CD8-positive, alpha-beta memory T cell (primary cell): ENCODE data around the gene BBIP1. TPM values are rescaled to one million over a fixed set of nuclear protein-coding genes. Genes with fewer than 3 reads are reported as not detected.

ENCODE experiments used
- CTCF ChIA-PET: fragments of 350-600 bp; sonication (Branson Sonifier 250); formaldehyde crosslinking; loops from one replicate; lab custom pipeline; 2021; ENCODE audit warnings: antibody characterized with exemption; lab: Charles Lee
- POLR2A ChIA-PET: fragments of 350-600 bp; sonication (Branson Sonifier 250); formaldehyde crosslinking; loops from one replicate; lab custom pipeline; 2021; ENCODE audit warnings: antibody characterized with exemption; lab: Charles Lee
- DNase-seq, 5 donors: peaks; one replicate each; pipeline versions ENCODE4 v3.0.0 to v3.0.0-alpha.2; 2020 to 2022; ENCODE audit warnings: mixed read lengths in 1 of 5
- H3K27ac ChIP-seq: one replicate; pipeline ENCODE4 v1.7.0; 2013; ENCODE audit warnings: low read depth, mild to moderate bottlenecking, low read length, moderate library complexity
- H3K27me3 ChIP-seq: 2 replicates; pipeline ENCODE4 v1.7.0; 2013; ENCODE audit warnings: low read length, mild to moderate bottlenecking; ENCODE audit not compliant: insufficient read depth, poor library complexity, severe bottlenecking
- H3K36me3 ChIP-seq: 2 replicates; pipeline ENCODE4 v1.7.0; 2013; ENCODE audit warnings: mild to moderate bottlenecking, low read length, moderate library complexity; ENCODE audit not compliant: insufficient read depth
- H3K4me1 ChIP-seq: 2 replicates; pipeline ENCODE4 v1.7.0; 2013; ENCODE audit warnings: mild to moderate bottlenecking, low read length, moderate library complexity; ENCODE audit not compliant: insufficient read depth
- H3K4me3 ChIP-seq: 2 replicates; pipeline ENCODE4 v1.7.0; 2013; ENCODE audit warnings: mild to moderate bottlenecking, low read length
- H3K9me3 ChIP-seq: 2 replicates; pipeline ENCODE4 v1.7.0; 2013; ENCODE audit warnings: mild to moderate bottlenecking, low read length
- H3K27ac Mint-ChIP-seq, 8 donors: one replicate each; pipeline ENCODE4 v1.8.0; 2020 to 2021; ENCODE audit warnings: mixed read lengths in 8 of 8, mild to moderate bottlenecking in 6 of 8, inconsistent platforms in 3 of 8, moderate library complexity in 3 of 8
- H3K27me3 Mint-ChIP-seq, 2 donors: one replicate each; pipeline ENCODE4 v1.8.0; 2020 to 2021; ENCODE audit warnings: mixed read lengths in 2 of 2, mild to moderate bottlenecking in 1 of 2, moderate library complexity in 1 of 2
- H3K36me3 Mint-ChIP-seq, 3 donors: one replicate each; pipeline ENCODE4 v1.8.0; 2020 to 2021; ENCODE audit warnings: mixed read lengths in 3 of 3, inconsistent platforms in 1 of 3, mild to moderate bottlenecking in 1 of 3
- H3K4me1 Mint-ChIP-seq, 3 donors: one replicate each; pipeline ENCODE4 v1.8.0; 2020 to 2021; ENCODE audit warnings: mixed read lengths in 3 of 3, inconsistent platforms in 1 of 3, mild to moderate bottlenecking in 1 of 3
- H3K4me3 Mint-ChIP-seq, 7 donors: one replicate each; pipeline ENCODE4 v1.8.0; 2020 to 2021; ENCODE audit warnings: mixed read lengths in 7 of 7, mild to moderate bottlenecking in 6 of 7, moderate library complexity in 4 of 7, inconsistent platforms in 2 of 7
- H3K9me3 Mint-ChIP-seq, 5 donors: one replicate each; pipeline ENCODE4 v1.8.0; 2020 to 2022; ENCODE audit warnings: mixed read lengths in 5 of 5, mild to moderate bottlenecking in 3 of 5, moderate library complexity in 2 of 5, inconsistent platforms in 1 of 5
- polyA plus RNA-seq: library from polyadenylated mRNA; unstranded; fragments of 300-500 nt; fragmentation: Illumina TruSeq; gene quantifications from one replicate; pipeline ENCODE4 v1.2.3, GENCODE V29; 2021
- total RNA-seq, 2 experiments: library from RNA; stranded (reverse); gene quantifications; one replicate each; pipeline ENCODE4 v1.2.3, GENCODE V29; 2021

BBIP1 gene
- total and polyA plus RNA-seq, 3 experiments from 2014 or later = 34.9 to 41.1 (median 36.4) TPM

GRCh38 chr10:110939419-110939818 lies 20.4 kb upstream of the BBIP1 start:
- Histone ChIP-seq H3K4me3 (no peak overlapping the region), H3K36me3 (no peaks in the 10 kb centered on the region)

GRCh38 chr10:110936757-110937156 lies 17.8 kb upstream of the BBIP1 start:
- H3K27ac ChIP-seq = no peak overlapping the region
- Mint-ChIP-seq H3K36me3 (peaks cover 7 to 27% (median 11%) of the 10 kb centered on the region in 3 donors), H3K27me3 (no peaks in the 10 kb centered on the region), H3K4me3 (peak overlapping the region in 1 of 7 donors; percentile 8), H3K27ac (no peak overlapping the region), H3K9me3 (no peaks in the 10 kb centered on the region), H3K4me1 (peaks cover 42 to 62% (median 42%) of the 10 kb centered on the region in 3 donors)
- ChIA-PET POLR2A (no interaction called here), CTCF (interaction anchor here (1.6 kb wide), 1 partner anchor 25 kb away, joined by 3 read pairs; no protein-coding TSS in a partner anchor)
- no peak overlapping the region for H3K4me3 ChIP-seq
- H3K27me3 ChIP-seq = no peaks in the 10 kb centered on the region
- H3K36me3 ChIP-seq = no peaks in the 10 kb centered on the region
- H3K4me1 ChIP-seq = peaks cover 4% of the 10 kb centered on the region
- no peaks in the 10 kb centered on the region for H3K9me3 ChIP-seq
- no peak for DNase-seq

More at GRCh38 chr10:110939419-110939818, 20.4 kb upstream of the BBIP1 start:
- Histone ChIP-seq H3K4me1 (no peaks in the 10 kb centered on the region), H3K9me3 (no peaks in the 10 kb centered on the region), H3K27ac (no peak overlapping the region), H3K27me3 (no peaks in the 10 kb centered on the region)
- peaks cover 47 to 74% (median 67%) of the 10 kb centered on the region in 3 donors for H3K4me1 Mint-ChIP-seq
- H3K27ac Mint-ChIP-seq = peak overlapping the region in 1 of 8 donors; percentile 10
- ChIA-PET POLR2A (no interaction called here), CTCF (no interaction called here)
- H3K4me3 Mint-ChIP-seq = no peak overlapping the region
- DNase-seq = no peak
- H3K9me3 Mint-ChIP-seq = peaks cover 0 to 11% (median 5%) of the 10 kb centered on the region in 5 donors
- peaks cover 21 to 51% (median 30%) of the 10 kb centered on the region in 3 donors for H3K36me3 Mint-ChIP-seq
- no peaks in the 10 kb centered on the region for H3K27me3 Mint-ChIP-seq

GRCh38 chr10:110932505-110933180 lies 13.7 kb upstream of the BBIP1 start:
- peaks cover 13% of the 10 kb centered on the region for H3K4me1 ChIP-seq
- Mint-ChIP-seq H3K36me3 (peaks cover 2 to 9% (median 3%) of the 10 kb centered on the region in 3 donors), H3K9me3 (no peaks in the 10 kb centered on the region), H3K4me3 (no peak overlapping the region), H3K27ac (peak overlapping the region in 1 of 8 donors; percentile 50), H3K27me3 (no peaks in the 10 kb centered on the region), H3K4me1 (peaks cover 27 to 36% (median 35%) of the 10 kb centered on the region in 3 donors)
- H3K27me3 ChIP-seq = no peaks in the 10 kb centered on the region
- no peak overlapping the region for H3K27ac ChIP-seq
- POLR2A ChIA-PET = no interaction called here
- no peak overlapping the region for H3K4me3 ChIP-seq
- CTCF ChIA-PET = no interaction called here
- no peaks in the 10 kb centered on the region for H3K9me3 ChIP-seq
- H3K36me3 ChIP-seq = no peaks in the 10 kb centered on the region
- no peak for DNase-seq

GRCh38 chr10:110931769-110932381 lies 12.9 kb upstream of the BBIP1 start:
- H3K9me3 ChIP-seq = no peaks in the 10 kb centered on the region
- no peak overlapping the region for H3K27ac ChIP-seq
- H3K36me3 Mint-ChIP-seq = peaks cover 2 to 5% (median 3%) of the 10 kb centered on the region in 3 donors
- no peaks in the 10 kb centered on the region for H3K36me3 ChIP-seq
- POLR2A ChIA-PET = no interaction called here
- H3K4me1 ChIP-seq = peaks cover 13% of the 10 kb centered on the region
- H3K27me3 Mint-ChIP-seq = no peaks in the 10 kb centered on the region
- H3K4me3 ChIP-seq = no peak overlapping the region
- CTCF ChIA-PET = no interaction called here
- peaks cover 27 to 36% (median 36%) of the 10 kb centered on the region in 3 donors for H3K4me1 Mint-ChIP-seq
- no peaks in the 10 kb centered on the region for H3K9me3 Mint-ChIP-seq
- no peaks in the 10 kb centered on the region for H3K27me3 ChIP-seq
- DNase-seq = no peak
- no peak overlapping the region for H3K27ac Mint-ChIP-seq
- H3K4me3 Mint-ChIP-seq = no peak overlapping the region

DNA sequence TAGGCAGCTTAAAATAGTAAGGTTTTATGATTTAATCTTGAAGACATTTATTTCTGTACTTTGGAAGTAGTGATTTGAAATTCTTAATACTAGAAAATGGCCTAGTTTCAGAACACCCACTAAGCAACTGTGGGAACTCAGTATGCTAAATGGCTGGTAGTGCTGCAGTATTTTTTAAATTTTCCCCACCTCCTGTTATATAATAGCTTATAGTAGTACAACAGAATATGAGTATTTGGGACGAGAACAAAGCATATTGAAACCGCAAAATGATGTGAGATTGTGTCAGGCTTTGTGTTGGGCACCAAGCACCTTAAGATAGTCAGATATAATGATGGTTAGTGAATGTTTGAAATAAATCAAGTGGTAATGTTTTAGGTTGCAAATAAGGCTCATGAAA lies 8.5 kb upstream of the BBIP1 start:
- peaks cover 17% of the 10 kb centered on the region for H3K4me1 ChIP-seq
- ChIA-PET POLR2A (interaction anchor here (0.7 kb wide), 1 partner anchor 17 kb away, joined by 3 read pairs; no protein-coding TSS in a partner anchor), CTCF (no interaction called here)
- Mint-ChIP-seq H3K4me3 (no peak overlapping the region), H3K36me3 (peaks cover 0 to 3% (median 3%) of the 10 kb centered on the region in 3 donors), H3K9me3 (no peaks in the 10 kb centered on the region), H3K27ac (peak overlapping the region in 1 of 8 donors; percentile 57), H3K4me1 (peaks cover 40 to 51% (median 46%) of the 10 kb centered on the region in 3 donors), H3K27me3 (no peaks in the 10 kb centered on the region)
- no peaks in the 10 kb centered on the region for H3K9me3 ChIP-seq
- no peak overlapping the region for H3K27ac ChIP-seq
- no peaks in the 10 kb centered on the region for H3K36me3 ChIP-seq
- no peak for DNase-seq
- H3K27me3 ChIP-seq = no peaks in the 10 kb centered on the region
- H3K4me3 ChIP-seq = no peak overlapping the region

- CTCF ChIA-PET = no interaction called here
- H3K4me1 Mint-ChIP-seq = peaks cover 52 to 71% (median 70%) of the 10 kb centered on the region in 3 donors
- H3K4me1 ChIP-seq = peaks cover 14% of the 10 kb centered on the region
Measured at GRCh38 chr10:110923856-110924493, 5.0 kb upstream of the BBIP1 start.

GRCh38 chr10:110919971-110920881 lies 1.2 kb upstream of the BBIP1 start:
- Mint-ChIP-seq H3K9me3 (no peaks in the 10 kb centered on the region), H3K4me3 (peak overlapping the region; percentile 90 to 99 (median 92)), H3K27me3 (no peaks in the 10 kb centered on the region), H3K27ac (peak overlapping the region; percentile 73 to 100 (median 96)), H3K4me1 (peaks cover 48 to 67% (median 63%) of the 10 kb centered on the region in 3 donors), H3K36me3 (peaks cover 0 to 35% (median 3%) of the 10 kb centered on the region in 3 donors)
- Histone ChIP-seq H3K4me1 (peaks cover 14% of the 10 kb centered on the region), H3K36me3 (no peaks in the 10 kb centered on the region), H3K4me3 (peak overlapping the region; percentile 48), H3K9me3 (no peaks in the 10 kb centered on the region), H3K27me3 (no peaks in the 10 kb centered on the region), H3K27ac (peak overlapping the region; percentile 24)
- DNase-seq = peak in 2 of 5 donors; percentile 2 to 53
- ChIA-PET POLR2A (interaction anchor here (0.6 kb wide), 1 partner anchor 615 kb away, joined by 5 read pairs; the partner anchor contains the start of gene SMNDC1), CTCF (no interaction called here)

More at GRCh38 chr10:110923856-110924493, 5.0 kb upstream of the BBIP1 start:
- Histone ChIP-seq H3K36me3 (no peaks in the 10 kb centered on the region), H3K27me3 (no peaks in the 10 kb centered on the region), H3K27ac (no peak overlapping the region), H3K4me3 (no peak overlapping the region), H3K9me3 (no peaks in the 10 kb centered on the region)
- Mint-ChIP-seq H3K9me3 (no peaks in the 10 kb centered on the region), H3K27ac (no peak overlapping the region), H3K27me3 (no peaks in the 10 kb centered on the region), H3K4me3 (no peak overlapping the region), H3K36me3 (peaks cover 0 to 13% (median 3%) of the 10 kb centered on the region in 3 donors)
- no peak for DNase-seq
- POLR2A ChIA-PET = interaction anchor here (0.6 kb wide), 1 partner anchor 1021 kb away, joined by 5 read pairs; no protein-coding TSS in a partner anchor
